ENCODE measurements around the gene TMEM50B.
A peak's percentile ranks its signal among the peaks of the same experiment; 100 is the strongest.
"Not testable (repeated sequence)": the region's sequence is repeated elsewhere in the genome, so short reads cannot be mapped to it uniquely, and the experiment has no call there.

The TMEM50B gene

DNA sequence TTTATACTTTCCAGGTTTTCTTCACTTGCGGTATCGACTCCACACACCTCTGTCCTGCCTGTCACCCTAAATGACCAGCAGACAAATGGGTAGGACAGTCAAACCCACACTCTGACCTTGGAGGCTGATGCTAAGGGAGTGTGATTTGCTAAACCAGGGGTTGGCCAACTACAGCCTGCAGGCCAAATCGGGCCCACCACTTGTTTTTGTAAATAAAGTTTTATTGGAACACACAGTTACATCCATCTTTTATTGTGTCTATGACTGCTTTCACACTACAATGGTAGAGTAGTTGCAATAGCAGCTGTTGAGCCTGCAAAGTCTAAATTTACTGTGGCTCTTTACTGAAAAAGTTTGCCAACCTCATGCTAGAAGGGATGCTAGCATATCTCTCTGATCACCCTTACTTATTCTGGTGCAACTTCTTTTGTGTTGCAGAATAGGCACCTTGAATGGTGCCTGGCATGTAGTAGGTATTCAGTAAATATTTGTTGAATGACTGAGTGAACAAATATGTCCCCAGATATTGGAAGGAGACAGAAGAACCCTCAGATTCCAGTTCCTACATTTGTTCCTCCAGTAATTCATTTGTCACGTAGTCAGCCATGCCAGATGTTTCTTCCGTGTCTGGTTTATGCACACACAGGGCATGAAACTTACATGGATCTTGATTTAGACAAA, 57.9 kb downstream of the TMEM50B start:
- DNase-seq (ENCODE audit: low read depth, low spot score): no peak
- no peak overlapping the region for H3K4me3 ChIP-seq (ENCODE audit: low read depth, low read length)
- TF ChIP-seq CTCF (IDR thresholded peaks at IDR 0.05; ENCODE audit: low read depth, low read length): no peak
- in situ Hi-C loops (cut with HindIII; ENCODE audit: low sequenced_read_pairs): no loop called here

DNA sequence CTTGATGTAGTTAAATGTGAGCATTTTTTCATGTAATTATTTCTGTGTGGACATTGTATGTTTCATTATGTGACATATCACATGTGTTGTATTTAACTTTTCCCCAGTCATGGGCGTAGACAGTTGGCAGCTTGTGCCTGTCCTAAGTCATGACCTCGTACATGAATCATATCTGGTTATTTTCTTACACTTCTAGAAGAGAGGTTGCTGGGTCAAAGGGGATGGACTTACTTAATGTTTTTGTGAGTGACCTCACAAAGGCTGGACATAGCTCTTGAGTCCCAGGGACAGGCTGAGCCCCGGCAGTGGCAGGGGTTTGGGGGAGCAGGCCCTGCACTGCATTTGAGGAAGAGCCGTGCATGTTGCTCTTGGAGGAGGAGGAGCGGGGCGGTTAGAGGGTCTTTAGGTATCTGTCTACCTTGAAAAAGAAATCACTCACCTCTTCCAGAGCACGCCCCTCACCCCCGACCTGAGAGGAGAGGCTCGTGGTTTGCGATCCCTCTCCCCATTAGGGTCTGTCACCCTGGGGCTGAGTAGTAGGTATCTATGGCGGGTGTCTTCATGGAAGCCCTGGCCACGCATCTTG, 60.1 kb downstream of the TMEM50B start:
- H3K4me3 ChIP-seq (ENCODE audit: low read depth, low read length): no peak overlapping the region
- peak; percentile 53 for DNase-seq (ENCODE audit: low read depth, low spot score)
- no peak for TF ChIP-seq CTCF (IDR thresholded peaks at IDR 0.05; ENCODE audit: low read depth, low read length)
- in situ Hi-C loops (cut with HindIII; ENCODE audit: low sequenced_read_pairs): no loop called here

- no peak for TF ChIP-seq CTCF (IDR thresholded peaks at IDR 0.05; ENCODE audit: low read depth, low read length)
- DNase-seq (ENCODE audit: low read depth, low spot score): no peak
- H3K4me3 ChIP-seq (ENCODE audit: low read depth, low read length): no peak overlapping the region
- in situ Hi-C loops (cut with HindIII; ENCODE audit: low sequenced_read_pairs): no loop called here
Measured at GRCh38 chr21:33418691-33419090, 61.1 kb downstream of the TMEM50B start.

DNA sequence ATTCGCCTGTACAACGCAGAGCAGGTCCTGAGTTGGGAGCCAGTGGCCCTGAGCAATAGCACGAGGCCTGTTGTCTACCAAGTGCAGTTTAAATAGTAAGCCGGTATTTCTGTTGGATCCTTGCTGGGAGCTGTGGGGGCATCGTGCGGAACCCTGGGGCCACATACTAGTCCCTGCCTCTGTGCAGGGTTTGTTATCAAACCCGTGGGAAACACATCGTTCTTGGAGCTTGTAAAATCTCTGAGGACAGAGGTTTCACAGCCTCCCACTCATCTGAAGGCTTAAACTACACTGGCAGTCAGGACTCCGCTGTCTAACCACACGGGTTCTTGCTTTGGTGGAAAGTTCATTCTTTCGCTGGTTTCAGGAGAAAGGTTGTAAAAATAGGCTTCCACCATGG, 64.8 kb downstream of the TMEM50B start:
- in situ Hi-C loops (cut with HindIII; ENCODE audit: low sequenced_read_pairs): no loop called here
- no peak for TF ChIP-seq CTCF (IDR thresholded peaks at IDR 0.05; ENCODE audit: low read depth, low read length)
- no peak overlapping the region for H3K4me3 ChIP-seq (ENCODE audit: low read depth, low read length)
- DNase-seq (ENCODE audit: low read depth, low spot score): no peak

DNA sequence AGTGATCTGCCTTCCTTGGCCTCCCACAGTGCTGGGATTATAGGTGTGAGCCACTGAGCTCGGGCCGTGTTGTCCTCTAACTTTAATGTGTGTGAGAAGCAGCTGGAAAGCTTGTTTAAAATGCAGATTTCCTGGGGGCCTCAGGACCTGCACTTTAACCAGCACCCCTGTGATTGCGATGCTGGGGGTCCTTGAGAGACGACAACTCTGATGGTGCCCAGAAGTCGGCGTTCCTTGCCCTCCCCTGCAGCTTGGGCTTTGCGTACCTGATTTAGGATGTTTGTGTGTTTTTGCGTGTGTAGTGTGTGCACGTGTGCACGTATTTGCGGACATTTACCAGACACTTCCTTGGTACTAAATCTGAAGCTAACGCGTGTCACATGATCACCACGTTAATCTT, 65.7 kb downstream of the TMEM50B start:
- no peak overlapping the region for H3K4me3 ChIP-seq (ENCODE audit: low read depth, low read length)
- no peak for DNase-seq (ENCODE audit: low read depth, low spot score)
- TF ChIP-seq CTCF (IDR thresholded peaks at IDR 0.05; ENCODE audit: low read depth, low read length): no peak
- in situ Hi-C loops (cut with HindIII; ENCODE audit: low sequenced_read_pairs): no loop called here

DNA sequence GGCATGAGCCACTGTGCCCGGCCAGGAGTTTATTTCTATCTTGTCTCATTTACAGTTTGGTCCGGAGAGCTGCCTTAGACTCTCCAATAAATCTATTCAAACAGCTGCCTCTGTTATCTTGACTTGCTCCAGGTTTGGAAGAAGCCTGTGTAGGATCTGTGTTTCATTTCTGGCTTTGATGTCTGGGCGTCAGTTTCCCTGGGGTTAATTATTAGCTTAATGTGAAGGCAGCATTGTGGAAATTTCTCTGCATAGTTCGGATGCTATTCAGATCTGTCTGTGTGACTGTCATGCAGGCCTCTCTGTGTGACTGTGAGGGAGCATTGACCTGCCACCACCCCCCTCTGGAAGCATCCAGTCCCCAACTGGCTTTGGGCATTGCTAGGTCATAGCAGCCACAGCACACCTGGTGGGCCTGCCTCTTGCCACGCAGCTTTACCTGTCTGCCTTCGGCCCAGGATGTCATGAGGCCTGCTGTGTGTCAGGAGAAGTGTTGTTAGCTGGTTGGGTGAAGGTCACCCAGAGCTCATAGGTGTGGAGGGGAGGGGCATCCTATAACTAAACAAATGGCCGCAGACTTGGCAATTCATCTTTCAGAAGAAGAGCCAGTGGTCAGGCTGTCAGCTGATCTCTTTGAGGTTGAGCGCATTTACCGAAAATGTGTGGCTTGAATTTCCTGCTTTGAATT, 66.8 kb downstream of the TMEM50B start:
- no peak for DNase-seq (ENCODE audit: low read depth, low spot score)
- in situ Hi-C loops (cut with HindIII; ENCODE audit: low sequenced_read_pairs): no loop called here
- no peak overlapping the region for H3K4me3 ChIP-seq (ENCODE audit: low read depth, low read length)
- TF ChIP-seq CTCF (IDR thresholded peaks at IDR 0.05; ENCODE audit: low read depth, low read length): no peak

GRCh38 chr21:33412439-33412831, 67.3 kb downstream of the TMEM50B start:
- in situ Hi-C loops (cut with HindIII; ENCODE audit: low sequenced_read_pairs); DNase-seq (ENCODE audit: low read depth, low spot score); H3K4me3 ChIP-seq (ENCODE audit: low read depth, low read length): not testable (repeated sequence)
